ENCODE results near the gene PTPN9. TPM values are rescaled to one million over a fixed set of nuclear protein-coding genes. Genes with fewer than 3 reads are reported as not detected.

PTPN9 gene
- total RNA-seq, 1 experiment from 2014 or later = 64.9 TPM

- H3K4me1 ChIP-seq (ENCODE audit: insufficient read depth, low read length, poor library complexity, severe bottlenecking) = no peaks in the 10 kb centered on the region
- H3K4me3 ChIP-seq (ENCODE audit: low read depth, low read length, poor library complexity, severe bottlenecking) = no peak overlapping the region
- H3K9me3 ChIP-seq (ENCODE audit: low read depth, low read length, poor library complexity, severe bottlenecking) = no peaks in the 10 kb centered on the region
- ChIA-PET CTCF (no interaction called here), POLR2A (ENCODE audit: low non-redundant PET) (no interaction called here)
- intact Hi-C loops (cut with micrococcal nuclease; ENCODE audit: unreplicated experiment) = no loop called here
- no TSS peak for BruUV-seq (replicated peaks)
- DNase-seq (ENCODE audit: low spot score) = no peak
- no peaks in the 10 kb centered on the region for H3K27me3 ChIP-seq (replicated peaks; ENCODE audit: insufficient read depth, low read depth, low read length, poor library complexity)
- TF ChIP-seq EZH2 (IDR thresholded peaks at IDR 0.05; ENCODE audit: borderline replicate concordance, low read depth, low read length, poor library complexity, severe bottlenecking) (no peak), CTCF (conservative IDR thresholded peaks at IDR 0.05; ENCODE audit: low read depth, low read length) (no peak)
- H3K27ac ChIP-seq (ENCODE audit: low read depth, low read length, poor library complexity, severe bottlenecking) = no peak overlapping the region
- H3K36me3 ChIP-seq (ENCODE audit: insufficient read depth, low read length, poor library complexity, severe bottlenecking) = peaks cover 9% of the 10 kb centered on the region
Measured at GRCh38 chr15:75436881-75437280, 142.2 kb downstream of the PTPN9 start.

GRCh38 chr15:75431682-75432081, 147.4 kb downstream of the PTPN9 start:
- H3K4me1 ChIP-seq (ENCODE audit: insufficient read depth, low read length, poor library complexity, severe bottlenecking) = peaks cover under 1% of the 10 kb centered on the region
- intact Hi-C loops (cut with micrococcal nuclease; ENCODE audit: unreplicated experiment) = no loop called here
- DNase-seq (ENCODE audit: low spot score) = no peak
- BruUV-seq (replicated peaks) = no TSS peak
- ChIA-PET POLR2A (ENCODE audit: low non-redundant PET) (no interaction called here), CTCF (no interaction called here)
- H3K36me3 ChIP-seq (ENCODE audit: insufficient read depth, low read length, poor library complexity, severe bottlenecking) = peaks cover 27% of the 10 kb centered on the region
- no peak for TF ChIP-seq CTCF (conservative IDR thresholded peaks at IDR 0.05; ENCODE audit: low read depth, low read length)
- TF ChIP-seq EZH2 (IDR thresholded peaks at IDR 0.05; ENCODE audit: borderline replicate concordance, low read depth, low read length, poor library complexity, severe bottlenecking) = no peak
- H3K27me3 ChIP-seq (replicated peaks; ENCODE audit: insufficient read depth, low read depth, low read length, poor library complexity) = no peaks in the 10 kb centered on the region
- H3K27ac ChIP-seq (ENCODE audit: low read depth, low read length, poor library complexity, severe bottlenecking) = no peak overlapping the region
- H3K9me3 ChIP-seq (ENCODE audit: low read depth, low read length, poor library complexity, severe bottlenecking) = no peaks in the 10 kb centered on the region
- H3K4me3 ChIP-seq (ENCODE audit: low read depth, low read length, poor library complexity, severe bottlenecking) = no peak overlapping the region

GRCh38 chr15:75431270-75431669, 147.8 kb downstream of the PTPN9 start:
- TF ChIP-seq CTCF (conservative IDR thresholded peaks at IDR 0.05; ENCODE audit: low read depth, low read length) = no peak
- no peak for TF ChIP-seq EZH2 (IDR thresholded peaks at IDR 0.05; ENCODE audit: borderline replicate concordance, low read depth, low read length, poor library complexity, severe bottlenecking)
- ChIA-PET POLR2A (ENCODE audit: low non-redundant PET) (no interaction called here), CTCF (no interaction called here)
- no peaks in the 10 kb centered on the region for H3K9me3 ChIP-seq (ENCODE audit: low read depth, low read length, poor library complexity, severe bottlenecking)
- H3K36me3 ChIP-seq (ENCODE audit: insufficient read depth, low read length, poor library complexity, severe bottlenecking) = peaks cover 25% of the 10 kb centered on the region
- no peak for DNase-seq (ENCODE audit: low spot score)
- peaks cover 5% of the 10 kb centered on the region for H3K4me1 ChIP-seq (ENCODE audit: insufficient read depth, low read length, poor library complexity, severe bottlenecking)
- no peak overlapping the region for H3K4me3 ChIP-seq (ENCODE audit: low read depth, low read length, poor library complexity, severe bottlenecking)
- no peak overlapping the region for H3K27ac ChIP-seq (ENCODE audit: low read depth, low read length, poor library complexity, severe bottlenecking)
- BruUV-seq (replicated peaks) = no TSS peak
- intact Hi-C loops (cut with micrococcal nuclease; ENCODE audit: unreplicated experiment) = no loop called here
- no peaks in the 10 kb centered on the region for H3K27me3 ChIP-seq (replicated peaks; ENCODE audit: insufficient read depth, low read depth, low read length, poor library complexity)
